ENCODE measurements around the gene LCLAT1. TPM values are rescaled to one million over a fixed set of nuclear protein-coding genes. Genes with fewer than 3 reads are reported as not detected.
"Not testable (repeated sequence)": the region's sequence is repeated elsewhere in the genome, so short reads cannot be mapped to it uniquely, and the experiment has no call there.

Gene LCLAT1
- total RNA-seq, 1 donor from 2014 or later, result 18.8 TPM

DNA sequence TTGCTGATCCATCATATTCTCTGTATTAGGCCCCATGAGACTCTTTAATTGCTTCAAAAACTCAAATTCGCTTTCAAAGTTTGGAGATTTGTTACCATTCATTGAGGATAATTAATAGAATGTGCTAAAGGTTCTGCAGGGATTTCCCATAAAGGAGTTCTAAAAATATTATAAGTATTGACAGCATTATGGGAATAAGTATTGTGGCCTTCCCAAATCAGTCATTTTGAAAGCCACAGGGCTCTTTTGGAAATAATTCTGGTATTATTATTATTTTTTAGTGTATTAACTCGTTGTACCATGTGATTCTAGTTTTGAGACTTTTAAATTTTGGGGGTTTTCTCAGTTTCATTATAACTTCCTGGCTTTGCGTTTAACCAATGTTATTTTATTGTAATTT is 37.1 kb downstream of the LCLAT1 start:
- H3K4me3 ChIP-seq (ENCODE audit: low read length in 3 of 3), result no peak overlapping the region
- no peak overlapping the region for H3K9ac ChIP-seq (ENCODE audit: low read depth in 1 of 3, low read length in 3 of 3)
- H3K4me1 ChIP-seq (ENCODE audit: control insufficient read depth in 3 of 3, insufficient read depth in 3 of 3, low read length in 3 of 3), result peaks cover 9 to 14% (median 12%) of the 10 kb centered on the region in 3 donors
- H3K9me3 ChIP-seq (ENCODE audit: control insufficient read depth in 3 of 3, low read length in 3 of 3), result no peaks in the 10 kb centered on the region
- H3K27me3 ChIP-seq (ENCODE audit: control insufficient read depth in 3 of 3, insufficient read depth in 3 of 3, low read length in 3 of 3), result no peaks in the 10 kb centered on the region
- H3K36me3 ChIP-seq (ENCODE audit: control insufficient read depth in 3 of 3, insufficient read depth in 3 of 3, low read length in 3 of 3), result no peaks in the 10 kb centered on the region
- H3K27ac ChIP-seq (ENCODE audit: low read depth, low read length), result no peak overlapping the region

DNA sequence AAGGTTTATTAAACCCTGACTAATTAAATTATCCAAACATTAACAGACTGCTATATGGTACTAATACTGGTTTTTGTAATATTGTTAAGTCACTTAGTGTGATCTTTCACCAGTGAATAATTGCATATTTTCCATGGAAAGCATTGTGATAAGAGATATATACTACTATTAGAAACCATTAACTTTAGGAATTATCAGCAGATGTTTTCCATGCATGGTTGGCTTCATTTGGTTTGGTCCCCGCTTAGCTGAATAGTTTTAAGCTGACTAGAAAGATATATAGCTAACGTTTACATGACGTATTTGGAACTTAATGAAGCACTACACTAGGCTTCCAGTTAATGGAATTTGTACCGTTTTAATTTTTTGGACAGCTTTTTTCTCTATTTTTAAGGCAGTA is 37.9 kb downstream of the LCLAT1 start:
- no peak overlapping the region for H3K9ac ChIP-seq (ENCODE audit: low read depth in 1 of 3, low read length in 3 of 3)
- H3K9me3 ChIP-seq (ENCODE audit: control insufficient read depth in 3 of 3, low read length in 3 of 3), result no peaks in the 10 kb centered on the region
- H3K27me3 ChIP-seq (ENCODE audit: control insufficient read depth in 3 of 3, insufficient read depth in 3 of 3, low read length in 3 of 3), result no peaks in the 10 kb centered on the region
- H3K4me1 ChIP-seq (ENCODE audit: control insufficient read depth in 3 of 3, insufficient read depth in 3 of 3, low read length in 3 of 3), result peaks cover 9 to 14% (median 12%) of the 10 kb centered on the region in 3 donors
- H3K4me3 ChIP-seq (ENCODE audit: low read length in 3 of 3), result no peak overlapping the region
- H3K36me3 ChIP-seq (ENCODE audit: control insufficient read depth in 3 of 3, insufficient read depth in 3 of 3, low read length in 3 of 3), result no peaks in the 10 kb centered on the region
- no peak overlapping the region for H3K27ac ChIP-seq (ENCODE audit: low read depth, low read length)

DNA sequence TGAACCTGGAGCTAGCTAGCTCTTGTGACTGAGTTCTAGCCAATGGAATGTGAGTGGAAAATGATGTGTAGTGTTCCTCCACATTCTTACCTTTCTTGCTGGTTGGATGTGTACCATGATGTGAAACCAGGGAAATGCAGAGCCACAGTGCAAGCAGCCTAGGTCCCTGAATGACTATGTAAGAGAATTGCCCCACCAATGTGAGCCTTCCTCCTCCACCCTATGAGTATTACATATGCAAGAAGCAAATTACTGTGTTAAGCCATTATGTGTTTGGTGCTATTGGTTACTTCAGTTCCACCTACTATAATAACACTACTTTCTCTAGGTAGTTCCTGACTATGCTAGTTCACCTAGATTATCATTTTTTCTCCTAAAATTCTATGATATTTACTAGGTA is 39.6 kb downstream of the LCLAT1 start:
- H3K4me1 ChIP-seq (ENCODE audit: control insufficient read depth in 3 of 3, insufficient read depth in 3 of 3, low read length in 3 of 3), result peaks cover 5 to 10% (median 8%) of the 10 kb centered on the region in 3 donors
- no peaks in the 10 kb centered on the region for H3K27me3 ChIP-seq (ENCODE audit: control insufficient read depth in 3 of 3, insufficient read depth in 3 of 3, low read length in 3 of 3)

DNA sequence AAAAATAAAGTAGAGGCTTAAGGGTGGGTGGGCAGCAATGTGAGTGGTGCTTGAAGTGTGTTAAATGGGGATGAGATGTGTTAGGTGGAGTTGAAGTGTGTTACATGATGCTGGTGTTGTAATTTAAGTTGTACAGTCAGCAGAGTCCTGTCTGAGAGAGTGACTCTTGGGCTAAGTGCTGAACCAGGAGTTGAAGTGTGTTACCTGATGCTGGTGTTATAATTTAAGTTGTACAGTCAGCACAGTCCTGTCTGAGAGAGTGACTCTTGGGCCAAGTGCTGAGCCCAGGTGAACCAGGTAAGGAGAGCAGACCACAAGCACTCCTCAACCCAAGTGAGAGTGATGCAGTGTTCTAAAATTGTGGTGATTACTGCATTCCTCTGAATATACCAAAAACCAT is 40.6 kb downstream of the LCLAT1 start:
- no peak overlapping the region for H3K9ac ChIP-seq (ENCODE audit: low read depth in 1 of 3, low read length in 3 of 3)
- H3K4me3 ChIP-seq (ENCODE audit: low read length in 3 of 3), result no peak overlapping the region
- H3K4me1 ChIP-seq (ENCODE audit: control insufficient read depth in 3 of 3, insufficient read depth in 3 of 3, low read length in 3 of 3), result peaks cover 4 to 13% (median 11%) of the 10 kb centered on the region in 3 donors
- H3K36me3 ChIP-seq (ENCODE audit: control insufficient read depth in 3 of 3, insufficient read depth in 3 of 3, low read length in 3 of 3), result no peaks in the 10 kb centered on the region
- H3K27ac ChIP-seq (ENCODE audit: low read depth, low read length), result no peak overlapping the region
- no peaks in the 10 kb centered on the region for H3K9me3 ChIP-seq (ENCODE audit: control insufficient read depth in 3 of 3, low read length in 3 of 3)
- H3K27me3 ChIP-seq (ENCODE audit: control insufficient read depth in 3 of 3, insufficient read depth in 3 of 3, low read length in 3 of 3), result no peaks in the 10 kb centered on the region

More for the DNA sequence above, 39.6 kb downstream of the LCLAT1 start:
- no peak overlapping the region for H3K9ac ChIP-seq (ENCODE audit: low read depth in 1 of 3, low read length in 3 of 3)
- no peak overlapping the region for H3K27ac ChIP-seq (ENCODE audit: low read depth, low read length)
- H3K9me3 ChIP-seq (ENCODE audit: control insufficient read depth in 3 of 3, low read length in 3 of 3), result no peaks in the 10 kb centered on the region
- H3K36me3 ChIP-seq (ENCODE audit: control insufficient read depth in 3 of 3, insufficient read depth in 3 of 3, low read length in 3 of 3), result no peaks in the 10 kb centered on the region
- H3K4me3 ChIP-seq (ENCODE audit: low read length in 3 of 3), result no peak overlapping the region

DNA sequence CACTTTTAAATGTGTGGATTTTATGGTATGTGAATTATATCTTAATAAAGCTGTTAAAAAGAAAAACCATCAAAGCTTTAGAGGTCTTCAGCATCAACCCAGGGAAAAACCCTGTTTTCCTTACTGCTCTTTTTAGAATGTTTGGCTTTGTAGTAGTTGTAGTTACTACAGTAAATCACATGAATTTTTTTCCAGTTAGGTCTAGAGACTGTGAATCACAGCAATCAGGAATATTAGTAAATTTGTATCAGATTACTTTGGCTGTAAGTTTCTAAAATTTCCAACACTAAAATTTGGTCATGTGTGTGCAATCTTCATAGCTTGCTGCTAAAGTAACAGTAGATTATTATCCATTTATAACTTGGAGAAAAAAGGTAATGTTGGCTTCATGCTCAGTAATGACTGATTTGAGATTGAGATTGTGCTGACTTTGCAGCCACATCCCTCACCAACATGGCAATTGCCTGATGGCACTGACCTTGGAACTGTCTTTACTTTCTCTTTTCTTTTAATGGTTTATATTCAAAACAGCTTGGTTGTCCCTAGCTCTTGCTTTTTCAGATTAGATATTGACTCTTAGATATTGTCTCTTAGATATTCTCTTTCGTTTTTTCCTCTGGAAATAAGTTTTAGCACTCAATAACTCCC is 41.1 kb downstream of the LCLAT1 start:
- Histone ChIP-seq H3K27ac (ENCODE audit: low read depth, low read length) (no peak overlapping the region), H3K4me3 (ENCODE audit: low read length in 3 of 3) (no peak overlapping the region), H3K4me1 (ENCODE audit: control insufficient read depth in 3 of 3, insufficient read depth in 3 of 3, low read length in 3 of 3) (peaks cover 4 to 18% (median 15%) of the 10 kb centered on the region in 3 donors), H3K36me3 (ENCODE audit: control insufficient read depth in 3 of 3, insufficient read depth in 3 of 3, low read length in 3 of 3) (no peaks in the 10 kb centered on the region), H3K9ac (ENCODE audit: low read depth in 1 of 3, low read length in 3 of 3) (no peak overlapping the region), H3K9me3 (ENCODE audit: control insufficient read depth in 3 of 3, low read length in 3 of 3) (no peaks in the 10 kb centered on the region), H3K27me3 (ENCODE audit: control insufficient read depth in 3 of 3, insufficient read depth in 3 of 3, low read length in 3 of 3) (no peaks in the 10 kb centered on the region)

DNA sequence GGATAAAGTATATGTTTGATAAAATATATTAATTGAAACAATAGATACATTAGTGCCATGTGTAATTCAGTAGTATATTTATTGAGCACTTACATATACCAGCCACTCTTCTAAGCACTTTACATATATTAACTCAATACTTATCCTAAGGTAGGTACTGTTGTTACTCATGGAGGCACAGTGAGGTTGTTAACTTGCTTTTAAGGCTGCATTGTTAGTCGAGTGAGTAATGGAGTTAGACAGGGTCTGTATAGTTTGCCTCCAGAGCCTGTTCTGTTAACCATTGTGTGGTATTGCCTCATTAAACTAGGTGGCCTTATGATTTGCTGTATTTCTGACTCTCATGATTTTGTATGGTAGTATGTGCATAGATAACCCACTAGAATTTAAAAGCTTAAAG is 44.2 kb downstream of the LCLAT1 start:
- Histone ChIP-seq H3K9ac (ENCODE audit: low read depth in 1 of 3, low read length in 3 of 3) (no peak overlapping the region), H3K9me3 (ENCODE audit: control insufficient read depth in 3 of 3, low read length in 3 of 3) (no peaks in the 10 kb centered on the region), H3K4me1 (ENCODE audit: control insufficient read depth in 3 of 3, insufficient read depth in 3 of 3, low read length in 3 of 3) (peaks cover 4 to 18% (median 15%) of the 10 kb centered on the region in 3 donors), H3K36me3 (ENCODE audit: control insufficient read depth in 3 of 3, insufficient read depth in 3 of 3, low read length in 3 of 3) (no peaks in the 10 kb centered on the region), H3K27me3 (ENCODE audit: control insufficient read depth in 3 of 3, insufficient read depth in 3 of 3, low read length in 3 of 3) (no peaks in the 10 kb centered on the region), H3K27ac (ENCODE audit: low read depth, low read length) (no peak overlapping the region), H3K4me3 (ENCODE audit: low read length in 3 of 3) (no peak overlapping the region)

DNA sequence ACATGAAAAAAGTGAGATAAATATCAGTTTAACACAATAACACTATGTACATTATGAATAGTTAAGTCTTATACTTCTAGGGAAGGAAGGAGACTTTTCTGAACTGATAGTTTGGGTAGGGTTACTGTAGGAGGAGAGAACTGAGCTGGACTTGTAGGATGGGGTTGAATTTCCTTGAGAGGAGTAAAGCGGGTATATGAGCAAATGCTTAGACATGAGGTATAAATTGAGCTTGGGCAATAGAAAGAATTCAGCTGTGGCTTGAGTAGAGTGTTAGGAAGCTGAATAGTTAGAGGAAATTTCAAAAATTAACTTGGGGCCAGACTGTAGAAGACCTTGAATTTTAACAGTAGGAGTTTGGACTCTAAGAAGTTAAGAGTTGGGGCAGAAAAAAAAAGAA is 45.1 kb downstream of the LCLAT1 start:
- Histone ChIP-seq H3K36me3 (ENCODE audit: control insufficient read depth in 3 of 3, insufficient read depth in 3 of 3, low read length in 3 of 3) (no peaks in the 10 kb centered on the region), H3K9me3 (ENCODE audit: control insufficient read depth in 3 of 3, low read length in 3 of 3) (no peaks in the 10 kb centered on the region), H3K4me1 (ENCODE audit: control insufficient read depth in 3 of 3, insufficient read depth in 3 of 3, low read length in 3 of 3) (peaks cover 4 to 18% (median 15%) of the 10 kb centered on the region in 3 donors), H3K27me3 (ENCODE audit: control insufficient read depth in 3 of 3, insufficient read depth in 3 of 3, low read length in 3 of 3) (no peaks in the 10 kb centered on the region), H3K9ac (ENCODE audit: low read depth in 1 of 3, low read length in 3 of 3) (no peak overlapping the region), H3K4me3 (ENCODE audit: low read length in 3 of 3) (no peak overlapping the region), H3K27ac (ENCODE audit: low read depth, low read length) (no peak overlapping the region)

DNA sequence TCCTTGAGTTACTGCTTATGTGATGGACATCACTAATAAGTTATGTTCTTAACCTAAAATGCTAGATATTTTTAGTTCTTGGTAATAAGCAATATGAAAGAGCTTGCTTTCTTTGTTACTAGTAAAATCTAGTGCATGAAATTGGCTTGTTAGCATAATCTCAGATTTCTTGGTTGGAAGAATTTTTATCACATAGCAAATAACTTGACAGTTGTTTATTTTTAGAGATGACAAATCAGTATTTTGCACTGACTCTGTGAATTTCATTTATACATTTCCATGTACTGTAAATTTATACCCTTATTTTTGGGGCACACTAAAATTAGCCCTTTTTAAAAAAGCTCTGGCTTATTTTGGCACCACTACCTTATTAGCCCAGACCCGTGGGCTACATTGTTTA is 45.6 kb downstream of the LCLAT1 start:
- Histone ChIP-seq H3K27ac (ENCODE audit: low read depth, low read length) (no peak overlapping the region), H3K4me3 (ENCODE audit: low read length in 3 of 3) (no peak overlapping the region), H3K9me3 (ENCODE audit: control insufficient read depth in 3 of 3, low read length in 3 of 3) (peaks cover 0 to 2% (median 0%) of the 10 kb centered on the region in 3 donors), H3K36me3 (ENCODE audit: control insufficient read depth in 3 of 3, insufficient read depth in 3 of 3, low read length in 3 of 3) (no peaks in the 10 kb centered on the region), H3K4me1 (ENCODE audit: control insufficient read depth in 3 of 3, insufficient read depth in 3 of 3, low read length in 3 of 3) (peaks cover 4 to 15% (median 13%) of the 10 kb centered on the region in 3 donors), H3K27me3 (ENCODE audit: control insufficient read depth in 3 of 3, insufficient read depth in 3 of 3, low read length in 3 of 3) (no peaks in the 10 kb centered on the region), H3K9ac (ENCODE audit: low read depth in 1 of 3, low read length in 3 of 3) (no peak overlapping the region)

DNA sequence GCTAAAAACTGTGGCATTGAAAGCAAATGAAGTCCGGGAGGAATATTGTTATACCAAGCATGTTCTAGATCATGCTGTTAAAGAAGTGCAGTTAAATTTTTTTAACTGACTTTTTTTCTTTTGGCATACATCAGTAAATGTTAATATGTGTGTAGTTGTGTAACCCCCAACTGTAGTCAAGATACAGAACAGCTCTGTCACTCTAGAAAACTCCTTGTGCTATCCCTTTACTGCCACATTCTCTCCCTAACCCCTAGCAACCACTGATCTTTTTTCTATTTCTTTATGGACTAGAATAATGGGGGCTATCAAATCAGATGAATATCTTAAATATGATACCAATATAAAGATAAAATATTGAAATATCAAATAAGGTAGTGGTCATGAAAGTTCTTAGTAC is 46.4 kb downstream of the LCLAT1 start:
- Histone ChIP-seq H3K27me3 (ENCODE audit: control insufficient read depth in 3 of 3, insufficient read depth in 3 of 3, low read length in 3 of 3) (no peaks in the 10 kb centered on the region), H3K36me3 (ENCODE audit: control insufficient read depth in 3 of 3, insufficient read depth in 3 of 3, low read length in 3 of 3) (no peaks in the 10 kb centered on the region), H3K9me3 (ENCODE audit: control insufficient read depth in 3 of 3, low read length in 3 of 3) (peaks cover 0 to 8% (median 0%) of the 10 kb centered on the region in 3 donors), H3K4me3 (ENCODE audit: low read length in 3 of 3) (no peak overlapping the region), H3K27ac (ENCODE audit: low read depth, low read length) (no peak overlapping the region), H3K4me1 (ENCODE audit: control insufficient read depth in 3 of 3, insufficient read depth in 3 of 3, low read length in 3 of 3) (peaks cover 2 to 12% (median 6%) of the 10 kb centered on the region in 3 donors), H3K9ac (ENCODE audit: low read depth in 1 of 3, low read length in 3 of 3) (no peak overlapping the region)

DNA sequence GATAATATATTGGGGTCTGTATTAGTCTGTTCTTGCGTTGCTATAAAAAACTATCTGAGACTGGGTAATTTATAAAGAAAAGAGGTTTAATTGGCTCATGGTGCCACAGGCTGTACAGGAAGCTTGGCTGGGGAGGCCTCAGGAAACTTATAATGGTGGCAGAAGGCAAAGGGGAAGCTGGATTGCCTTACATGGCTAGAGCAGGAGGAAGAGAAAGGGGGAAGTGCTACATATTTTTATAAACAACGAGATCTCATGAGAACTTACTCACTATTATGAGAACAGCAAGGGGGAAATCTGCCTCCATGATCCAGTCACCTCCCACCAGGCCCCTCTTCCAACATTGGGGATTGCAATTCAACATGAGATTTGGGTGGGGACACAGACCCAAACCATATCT is 48.9 kb downstream of the LCLAT1 start:
- not testable (repeated sequence) for H3K27ac ChIP-seq (ENCODE audit: low read depth, low read length); H3K4me3 ChIP-seq (ENCODE audit: low read length in 3 of 3); H3K27me3 ChIP-seq (ENCODE audit: control insufficient read depth in 3 of 3, insufficient read depth in 3 of 3, low read length in 3 of 3); H3K9me3 ChIP-seq (ENCODE audit: control insufficient read depth in 3 of 3, low read length in 3 of 3); H3K36me3 ChIP-seq (ENCODE audit: control insufficient read depth in 3 of 3, insufficient read depth in 3 of 3, low read length in 3 of 3); H3K9ac ChIP-seq (ENCODE audit: low read depth in 1 of 3, low read length in 3 of 3)
- peaks cover 0 to 12% (median 6%) of the 10 kb centered on the region in 3 donors for H3K4me1 ChIP-seq (ENCODE audit: control insufficient read depth in 3 of 3, insufficient read depth in 3 of 3, low read length in 3 of 3)
